ENCODE data around the gene EPB41L2.

Gene EPB41L2

DNA sequence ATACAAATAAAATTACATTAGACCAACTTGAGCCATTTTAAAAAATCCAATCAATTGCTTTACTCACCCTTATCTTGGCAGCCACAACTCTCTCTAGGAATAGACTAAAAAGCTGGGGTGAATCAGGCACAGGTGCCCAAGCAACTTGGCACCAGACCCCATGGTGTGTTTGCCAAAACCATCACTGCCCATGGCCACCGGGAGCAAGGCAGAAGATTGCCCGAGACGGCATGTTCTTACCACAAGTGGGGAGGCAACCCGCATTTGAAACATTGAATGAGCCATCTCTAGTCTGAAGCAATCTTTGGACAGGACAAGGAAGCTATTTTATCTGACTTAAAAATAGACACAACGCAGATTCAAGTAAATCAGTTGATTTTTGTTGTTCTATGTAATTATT lies 166.8 kb downstream of the EPB41L2 start:
- DNase-seq = no peak

DNA sequence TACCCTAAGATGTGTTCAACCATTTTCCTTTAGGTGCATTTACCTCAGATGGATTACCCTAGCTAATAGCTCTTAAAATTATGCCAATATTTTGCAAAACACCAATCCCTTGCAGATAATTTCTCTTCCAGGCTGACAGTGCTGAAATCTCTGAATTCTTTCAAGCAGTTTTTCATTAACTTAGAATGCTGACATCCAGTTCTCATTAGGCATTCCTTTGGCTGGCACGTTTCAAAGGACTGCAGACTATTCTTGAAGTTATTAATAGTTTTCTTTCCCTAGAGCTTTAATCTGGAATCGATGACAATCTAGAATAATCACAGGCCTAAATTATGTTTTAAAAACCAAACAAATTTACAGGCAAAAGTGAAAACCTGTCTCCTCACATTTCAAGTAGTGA lies 167.5 kb downstream of the EPB41L2 start:
- DNase-seq = no peak

DNA sequence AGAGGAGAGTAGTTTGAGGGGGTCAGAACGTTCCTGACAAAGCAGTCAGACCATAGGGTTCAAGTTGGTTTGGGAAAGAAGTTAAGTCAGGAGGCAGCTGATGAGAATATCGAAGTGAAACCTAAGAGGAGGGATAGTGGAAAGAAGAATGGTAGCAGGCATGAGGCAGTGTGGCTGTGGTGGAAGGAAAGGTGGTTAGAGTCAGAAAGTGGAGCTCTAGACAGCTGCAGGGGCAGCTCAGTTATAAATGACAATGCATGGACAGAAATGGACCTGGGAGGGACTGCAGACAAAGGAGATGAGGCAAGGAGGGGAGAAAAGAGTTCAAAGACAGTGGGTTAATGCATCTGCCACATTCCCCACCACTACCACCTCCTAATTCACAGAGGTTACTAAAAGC lies 169.3 kb downstream of the EPB41L2 start:
- DNase-seq = no peak

DNA sequence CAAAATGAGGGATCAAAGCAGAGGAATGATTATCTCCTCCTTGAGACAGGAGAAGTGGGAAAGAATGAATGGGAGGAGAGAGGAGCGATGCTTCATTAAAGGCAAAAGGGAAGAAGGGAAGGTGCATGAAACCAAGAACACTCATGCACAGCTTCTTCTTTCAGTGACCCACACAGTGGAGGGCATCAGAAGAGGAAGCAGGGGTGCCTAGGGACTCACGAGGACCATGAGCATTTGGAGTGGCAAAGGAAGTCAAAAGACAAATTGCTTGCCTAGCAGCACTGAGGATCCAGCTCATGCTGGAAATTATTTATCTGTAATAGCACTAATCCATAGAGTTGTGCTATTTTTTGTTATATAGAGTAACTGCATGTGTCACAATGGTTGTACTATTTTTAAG lies 169.8 kb downstream of the EPB41L2 start:
- no peak for DNase-seq

DNA sequence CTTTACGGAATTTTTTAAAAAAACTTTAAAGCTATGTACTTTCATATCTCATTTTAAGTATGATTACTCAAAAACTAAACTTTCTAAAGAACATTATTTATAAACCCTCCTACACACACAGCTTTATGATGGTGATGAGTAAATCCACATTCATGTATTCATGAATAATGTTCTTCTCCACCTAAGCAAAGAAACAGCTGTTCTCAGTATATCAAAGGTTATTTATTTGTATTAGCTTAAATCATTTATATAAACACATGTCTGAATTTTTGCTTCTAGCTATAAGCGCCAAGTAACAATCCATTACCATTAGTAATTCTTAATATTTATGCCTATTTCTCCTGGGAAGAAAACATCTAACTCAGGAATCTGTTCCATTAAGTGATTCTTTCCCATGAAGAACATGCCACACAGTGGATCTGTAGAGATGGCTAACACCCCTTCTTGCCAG lies 172.5 kb downstream of the EPB41L2 start:
- DNase-seq = no peak

DNA sequence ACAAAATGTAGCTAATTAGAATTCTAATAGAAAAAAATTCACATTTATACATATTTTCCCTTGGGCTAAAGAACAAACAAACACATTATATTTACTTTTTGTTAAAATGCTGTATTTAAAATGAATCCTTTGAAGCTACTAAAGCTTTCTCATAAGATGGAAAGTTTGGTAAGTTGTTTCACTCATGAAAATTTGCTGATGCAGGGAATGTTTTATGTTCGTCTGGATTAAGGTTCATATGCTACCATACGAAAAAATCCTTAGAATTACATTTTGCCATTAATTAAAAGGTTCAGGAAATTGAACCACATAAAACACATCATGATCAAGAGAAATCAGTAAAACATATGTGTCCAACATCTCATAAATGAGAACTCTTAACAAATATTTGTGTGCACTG lies 173.6 kb downstream of the EPB41L2 start:
- no peak for DNase-seq

DNA sequence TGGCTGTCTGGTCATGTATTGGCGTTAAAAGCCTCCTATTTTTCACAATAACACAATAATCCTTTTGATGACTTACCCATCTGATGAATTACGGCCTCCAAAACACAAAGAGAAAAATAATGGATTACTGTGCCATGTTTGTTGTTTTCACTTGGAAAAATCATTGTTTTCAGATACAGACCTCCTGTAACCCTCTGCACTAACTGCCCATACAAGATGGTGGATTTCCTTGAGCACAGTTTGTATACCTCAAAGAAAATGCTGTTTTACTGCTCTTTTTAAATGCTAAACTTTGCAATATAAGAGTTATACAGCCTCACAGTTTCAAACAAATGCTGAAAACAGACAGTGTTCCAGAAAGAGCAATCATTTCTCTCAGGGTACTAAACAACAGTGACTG lies 174.8 kb downstream of the EPB41L2 start:
- DNase-seq = no peak

DNA sequence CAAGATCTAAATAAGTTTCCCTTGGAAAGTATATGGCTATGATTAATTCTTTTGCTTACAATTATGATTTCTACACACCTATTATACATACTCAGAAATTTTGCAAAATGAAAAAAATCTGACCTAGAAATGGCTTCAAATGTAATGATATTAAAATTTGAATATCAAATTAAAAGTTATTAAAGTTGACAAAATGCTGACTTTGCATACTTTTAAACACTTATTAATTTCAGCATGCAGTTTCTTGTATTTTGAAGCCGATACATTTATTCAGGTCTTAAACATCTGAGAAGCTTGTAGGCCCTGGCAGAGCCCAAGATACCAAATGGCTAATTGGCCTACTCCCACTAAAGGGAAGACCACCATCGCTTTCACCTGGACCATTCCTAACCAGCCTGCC lies 176.1 kb downstream of the EPB41L2 start:
- no peak for DNase-seq

DNA sequence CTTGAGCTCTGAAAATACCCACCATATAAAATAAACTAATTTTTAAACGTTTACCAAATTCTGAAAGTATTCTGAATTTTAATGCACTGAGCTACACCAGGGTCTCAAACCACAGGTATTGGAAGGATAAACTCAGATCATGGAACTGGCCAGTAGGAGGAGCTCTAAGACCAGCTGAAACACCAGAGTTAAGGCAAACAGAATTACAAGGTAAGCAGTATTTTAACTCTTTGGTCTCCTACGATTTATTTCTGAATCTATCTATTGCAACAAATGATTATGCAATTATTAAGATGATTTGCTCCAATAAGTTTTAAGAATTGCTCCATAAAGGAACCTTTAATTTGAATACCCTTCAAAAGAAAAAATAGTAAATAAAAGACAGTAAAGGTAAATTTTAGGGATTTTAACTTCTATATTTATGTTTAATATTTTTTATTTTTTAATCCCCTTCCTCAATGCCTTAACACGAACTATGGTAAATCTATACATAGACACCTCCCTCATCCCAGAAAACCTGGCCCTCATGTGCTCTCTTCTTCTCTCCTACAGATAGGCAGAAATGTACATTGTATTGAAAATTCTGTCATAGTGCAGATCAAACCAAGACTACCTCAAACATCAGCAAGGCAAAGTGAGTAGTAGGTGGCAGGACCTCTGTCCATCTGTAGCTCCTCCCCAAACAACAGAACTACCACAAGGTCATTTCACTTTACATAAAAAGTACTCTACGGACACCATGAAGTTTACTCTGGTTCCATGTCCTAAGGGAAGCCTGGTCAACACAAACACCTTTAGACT lies 177.5 kb downstream of the EPB41L2 start:
- DNase-seq = peak; percentile 34

DNA sequence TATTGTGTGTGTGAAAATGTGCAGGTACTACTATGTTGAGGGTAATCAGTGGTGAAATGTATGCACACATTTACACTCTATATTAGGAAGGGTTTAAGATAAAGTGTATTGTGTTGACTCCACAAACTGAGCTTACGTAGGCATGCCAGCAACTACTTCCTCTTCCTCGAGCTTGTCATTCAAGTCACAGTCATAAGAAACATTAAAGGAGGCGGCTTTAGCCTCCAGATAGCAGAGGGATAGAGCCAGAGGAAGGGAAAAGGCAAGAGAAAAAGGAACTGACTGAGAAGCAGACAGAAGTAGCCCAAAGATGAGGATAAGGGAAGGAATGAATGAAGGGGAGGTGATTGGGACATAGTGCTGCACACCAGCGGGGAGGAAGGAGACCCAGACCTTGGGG lies 180.7 kb downstream of the EPB41L2 start:
- no peak for DNase-seq

DNA sequence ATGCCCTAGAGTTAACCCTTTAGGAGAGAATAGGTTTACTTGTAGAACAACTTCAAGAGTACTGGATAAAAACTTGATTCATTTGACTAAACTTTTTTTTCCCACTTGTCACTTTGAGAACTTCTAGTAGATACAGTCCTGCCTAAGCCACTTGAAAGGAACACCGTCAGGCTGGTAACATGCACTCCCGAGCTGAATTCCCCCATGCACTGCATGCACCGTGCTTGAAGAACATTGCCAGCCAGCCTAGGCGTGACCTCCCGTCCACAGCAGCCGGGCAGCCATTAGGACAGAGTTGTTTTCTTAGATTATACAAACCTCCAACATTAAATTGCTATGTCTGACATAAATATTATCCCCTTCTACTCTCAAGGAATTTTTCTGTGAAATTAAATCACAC lies 183.2 kb downstream of the EPB41L2 start:
- DNase-seq = no peak

DNA sequence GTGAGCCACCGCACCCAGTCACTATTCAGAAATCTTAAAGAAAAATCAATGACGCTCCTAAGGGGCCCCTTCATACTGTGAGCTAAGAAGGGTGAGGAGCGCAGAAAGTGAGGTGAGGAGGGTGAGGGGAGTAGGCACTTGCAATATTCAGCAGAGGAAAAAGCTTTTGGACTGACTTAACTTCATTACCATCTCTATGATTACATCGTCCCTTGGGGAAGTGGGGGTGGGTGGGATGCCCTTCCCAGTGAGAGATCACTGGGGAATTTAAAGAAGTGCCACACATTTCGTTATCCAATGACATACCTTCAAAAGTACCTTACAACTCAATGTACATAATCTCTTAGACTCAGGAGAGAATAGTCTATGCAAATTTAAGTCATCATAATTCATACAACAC lies 189.3 kb downstream of the EPB41L2 start:
- DNase-seq = no peak

DNA sequence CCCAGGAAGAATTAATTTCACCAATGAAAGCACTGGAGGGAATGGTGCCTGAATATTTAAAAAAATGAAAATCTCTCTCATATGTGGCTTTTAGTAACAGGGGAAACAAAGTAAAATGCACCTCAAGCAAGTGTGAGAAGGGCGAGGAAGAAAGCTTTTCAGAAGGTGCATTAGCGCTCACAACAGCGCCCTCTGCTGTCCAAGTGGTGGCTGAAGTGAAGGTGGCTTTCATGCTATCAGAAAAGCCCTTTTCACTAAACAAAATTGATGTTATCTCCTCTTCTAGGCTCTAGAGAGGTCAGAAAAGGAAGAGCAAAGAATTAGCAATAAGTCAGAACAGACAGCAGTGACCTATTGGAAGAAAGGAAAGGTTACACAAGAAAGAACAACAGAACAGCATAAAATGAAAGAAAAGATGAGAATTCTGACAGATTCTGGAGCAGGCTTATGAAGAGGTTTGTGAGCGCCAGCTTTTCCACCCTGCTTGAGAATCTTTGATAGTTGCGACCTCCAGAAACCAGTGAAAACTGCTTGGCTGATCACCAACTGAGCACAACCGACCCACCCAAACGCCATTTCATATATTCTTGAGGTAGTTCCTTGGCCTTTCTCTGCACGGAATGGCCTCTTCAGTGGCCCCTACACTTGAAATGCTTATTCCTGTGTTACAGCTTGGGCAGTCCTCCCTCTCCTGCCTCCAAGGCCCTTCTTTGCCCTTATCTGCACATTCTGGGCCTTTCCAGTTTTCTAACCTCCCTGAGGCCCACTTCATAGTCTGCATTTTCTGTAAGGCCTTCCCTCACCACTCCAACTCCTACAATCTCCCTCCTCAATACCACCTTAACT lies 190.6 kb downstream of the EPB41L2 start:
- no peak for DNase-seq

DNA sequence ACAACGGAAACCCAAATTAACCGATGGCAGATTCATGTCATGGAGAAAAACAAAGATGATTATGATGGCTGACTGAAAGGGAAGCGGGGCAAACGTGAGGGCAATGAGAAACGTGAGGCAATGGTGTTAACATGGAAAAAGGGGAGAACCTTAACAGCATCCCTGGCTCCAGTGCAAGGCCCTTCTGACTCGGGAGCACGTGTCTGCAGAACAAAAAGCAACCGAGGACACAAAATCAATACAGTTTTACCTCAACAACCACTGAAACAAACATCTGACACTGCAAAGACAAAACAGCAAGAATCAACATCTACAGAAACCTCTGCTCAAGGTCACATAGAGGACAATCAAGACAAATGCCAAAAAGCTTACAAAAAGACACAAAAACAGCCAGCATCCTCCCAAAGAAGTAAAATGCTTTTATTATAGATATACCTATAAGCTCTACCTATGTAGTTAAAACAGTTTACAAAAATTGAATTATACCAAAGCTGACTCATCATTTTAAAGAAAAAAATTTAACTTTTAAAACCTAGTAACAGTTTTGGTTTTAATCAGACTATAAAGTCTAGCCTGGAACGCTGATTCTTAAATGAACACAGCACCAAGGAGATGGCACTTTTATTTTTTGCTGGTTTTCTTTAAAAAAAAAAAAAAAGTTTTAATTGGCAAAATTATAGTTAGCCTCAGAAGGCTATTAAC lies 192.7 kb downstream of the EPB41L2 start:
- no peak for DNase-seq

DNA sequence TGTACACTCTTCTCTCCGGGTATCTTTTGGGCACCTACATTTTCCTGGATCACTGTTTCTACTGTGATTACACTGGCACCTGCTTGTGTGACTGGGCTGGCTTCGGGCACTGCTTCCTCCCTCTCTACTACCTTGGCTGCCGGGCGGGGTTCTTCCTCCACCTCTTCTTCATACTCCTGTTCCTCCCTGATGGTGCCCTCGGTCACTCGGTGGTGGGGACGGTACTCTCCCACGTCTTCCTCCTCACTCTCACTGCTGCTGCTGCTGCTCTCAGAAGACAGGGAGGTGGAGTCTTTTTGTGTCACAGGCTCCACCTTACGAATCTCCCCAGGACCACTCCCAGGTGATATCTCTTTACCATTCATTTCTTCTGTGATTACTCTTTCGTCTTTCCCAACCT lies 193.4 kb downstream of the EPB41L2 start:
- DNase-seq = no peak

DNA sequence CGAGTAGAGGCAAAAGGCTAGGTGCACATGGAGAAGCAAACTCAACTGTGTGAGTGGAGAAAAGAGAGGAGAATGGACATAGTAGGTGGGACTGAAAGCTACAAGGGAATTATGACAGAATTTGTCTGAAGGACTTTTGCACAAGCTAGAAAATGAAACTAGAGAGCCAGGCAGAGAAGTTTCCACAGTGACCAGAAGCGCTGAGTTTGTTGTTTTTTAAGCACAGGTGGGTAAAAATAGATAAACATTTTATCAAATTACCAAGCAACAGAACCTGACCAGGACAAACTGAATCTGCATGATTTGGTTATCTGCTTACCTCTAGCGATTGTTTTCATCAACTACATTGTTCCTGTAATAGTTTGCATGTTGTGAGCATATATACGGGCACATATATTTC lies 197.3 kb downstream of the EPB41L2 start:
- DNase-seq = no peak

DNA sequence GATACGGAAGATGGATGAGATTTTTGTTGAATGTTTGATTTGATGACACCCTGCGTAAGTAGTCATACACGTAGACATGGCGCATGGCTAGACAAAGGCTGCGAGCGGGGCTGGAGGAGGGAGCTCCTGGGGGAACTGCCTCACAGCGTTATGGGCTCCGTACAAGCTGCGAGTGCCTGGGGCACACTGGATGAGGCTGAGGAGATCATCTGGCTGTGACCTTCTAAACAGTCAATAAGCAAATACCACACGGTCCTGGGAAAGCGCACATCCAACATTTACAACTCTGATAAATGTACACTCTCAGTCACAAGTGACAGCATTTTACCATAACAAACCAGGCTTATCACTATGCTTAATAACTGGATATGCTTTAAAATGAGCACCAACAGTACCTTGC lies 198.7 kb downstream of the EPB41L2 start:
- DNase-seq = no peak

DNA sequence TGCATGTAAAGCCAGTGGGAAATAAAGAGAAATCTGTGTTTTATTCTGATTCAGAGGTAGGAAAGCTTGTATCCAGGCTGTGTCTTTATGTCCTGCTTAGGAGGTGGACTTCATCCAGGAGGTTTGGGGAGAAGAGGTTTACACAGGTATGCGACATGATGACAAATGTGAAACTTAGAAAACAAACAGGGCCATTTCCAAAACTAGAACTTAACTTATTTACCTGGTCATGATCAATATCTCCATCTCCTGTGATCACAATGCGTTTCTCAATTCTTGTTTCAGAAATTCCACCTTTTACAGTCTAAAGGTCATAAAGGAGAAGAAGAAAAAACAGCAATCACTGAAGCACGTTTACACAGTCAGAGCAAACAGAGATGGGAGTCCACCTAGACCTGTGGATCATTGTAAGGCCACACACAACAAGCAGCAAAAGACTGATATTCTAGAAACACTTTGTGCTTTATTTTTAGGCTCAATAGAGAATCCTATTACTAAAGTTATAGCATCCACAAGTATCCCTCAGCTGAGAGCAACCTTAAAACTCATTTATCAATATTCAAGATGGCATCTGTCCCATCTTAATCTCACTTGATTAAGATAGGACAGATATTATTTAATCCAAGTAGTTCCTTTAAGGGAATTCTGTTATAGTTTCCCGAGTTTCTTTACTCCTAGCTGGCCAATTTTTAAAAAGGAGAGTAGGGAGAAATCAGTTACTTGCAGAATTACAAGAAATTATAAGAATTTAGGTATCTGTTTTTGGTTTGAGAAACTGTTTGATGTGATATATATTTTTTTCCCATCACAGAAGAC lies 199.4 kb downstream of the EPB41L2 start:
- no peak for DNase-seq

DNA sequence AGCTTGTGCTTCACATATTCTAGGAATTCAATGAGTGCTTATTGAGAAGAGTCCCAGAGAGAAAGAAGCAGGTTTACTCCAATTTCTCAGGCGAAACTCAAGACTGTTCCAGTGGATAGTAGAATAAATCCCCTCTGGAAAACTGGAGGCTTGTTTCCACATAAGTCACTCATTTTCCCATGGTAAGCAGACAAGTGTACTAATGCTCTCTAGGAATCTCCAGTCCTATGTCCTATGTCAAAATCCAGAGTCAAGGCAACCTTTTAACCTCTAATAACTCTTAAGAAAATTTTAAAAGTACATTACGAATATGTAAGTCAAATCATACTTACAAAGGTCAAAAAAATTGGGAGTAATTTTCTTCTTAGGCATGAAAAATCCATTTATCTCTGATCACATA lies 200.7 kb downstream of the EPB41L2 start:
- no peak for DNase-seq

DNA sequence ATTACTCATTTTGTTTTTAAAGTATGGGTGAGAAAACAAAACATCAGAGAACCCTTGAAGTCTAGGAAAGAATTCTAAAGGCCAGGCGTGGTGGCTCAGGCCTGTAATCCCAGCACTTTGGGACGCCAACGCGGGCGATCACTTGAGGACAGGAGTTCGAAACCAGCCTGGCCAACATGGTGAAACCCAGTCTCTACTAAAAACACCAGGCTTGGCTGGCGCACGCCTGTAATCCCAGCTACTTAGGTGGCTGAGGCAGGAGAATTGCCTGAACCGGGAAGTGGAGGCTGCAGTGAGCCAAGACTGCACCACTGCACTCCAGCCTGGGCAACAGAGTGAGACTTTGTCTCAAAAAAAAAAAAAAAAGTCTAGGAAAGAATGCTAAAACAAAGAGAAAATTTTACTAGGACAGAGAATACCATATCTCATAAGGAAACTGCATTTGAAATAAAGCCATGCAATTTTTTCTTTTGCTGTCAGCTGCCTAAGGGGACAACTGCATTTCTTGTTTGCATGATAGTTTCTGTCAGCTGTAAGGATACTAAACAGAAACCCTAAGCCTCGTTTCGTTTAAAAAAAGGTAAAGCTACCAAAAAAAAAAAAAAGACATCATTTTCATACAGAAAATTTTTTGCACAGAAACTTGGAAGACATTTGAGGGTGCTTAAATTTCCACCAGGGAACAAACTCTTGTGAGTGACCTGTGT lies 203.7 kb downstream of the EPB41L2 start:
- DNase-seq = no peak

DNA sequence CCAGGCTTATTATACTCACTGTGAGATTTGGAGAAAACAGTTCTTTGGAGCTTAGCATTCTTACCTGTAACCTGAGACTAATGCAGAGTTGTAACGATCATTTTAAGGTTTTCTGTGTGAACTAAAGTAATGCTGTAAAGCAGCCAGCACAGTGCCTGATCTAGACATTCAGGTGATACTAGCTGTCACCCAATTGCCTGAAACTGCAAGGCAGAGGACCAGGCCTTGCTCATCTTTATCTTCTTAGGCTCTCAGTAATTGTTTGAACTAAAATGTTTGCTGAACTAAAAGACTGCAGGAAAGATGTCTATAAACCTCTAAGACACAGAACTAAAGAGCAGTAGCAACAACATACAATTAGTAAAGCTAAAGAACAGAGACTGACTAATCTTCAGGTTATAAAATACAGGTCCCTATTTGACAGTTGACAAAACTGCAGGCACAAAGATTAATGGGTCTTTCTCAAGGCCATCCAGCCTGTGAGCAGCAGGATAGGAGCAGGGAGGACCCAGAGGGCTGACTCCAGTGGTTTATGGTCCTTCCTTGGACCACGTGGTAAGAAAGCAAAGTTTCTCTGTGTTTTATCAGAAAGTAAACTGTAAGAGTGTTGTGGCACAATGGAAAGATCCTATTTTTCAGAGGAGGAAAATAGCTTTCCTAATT lies 204.4 kb downstream of the EPB41L2 start:
- no peak for DNase-seq

DNA sequence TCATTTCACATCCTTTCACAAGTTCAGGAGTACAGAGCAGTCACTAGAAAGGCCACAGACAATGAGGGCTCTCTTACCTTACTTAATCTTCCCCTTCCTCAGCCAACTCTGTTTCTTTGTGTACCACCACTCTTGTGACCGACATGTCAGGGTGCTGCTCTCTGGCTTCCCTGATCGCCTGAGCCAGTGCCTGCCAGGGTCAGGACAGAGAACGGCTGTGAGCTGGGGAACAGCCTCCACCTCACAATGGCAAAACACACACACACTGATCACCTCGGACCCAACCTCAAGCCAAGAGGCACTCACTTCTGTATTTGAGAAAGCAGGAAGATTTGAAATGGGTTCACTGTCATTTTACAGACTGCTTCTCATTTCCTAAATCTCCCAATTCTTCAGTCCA lies 205.0 kb downstream of the EPB41L2 start:
- DNase-seq = no peak
